ENCODE results near the gene FRMD4B. TPM values are rescaled to one million over a fixed set of nuclear protein-coding genes. Genes with fewer than 3 reads are reported as not detected.

The FRMD4B gene
- total and polyA plus RNA-seq, 2 donors (not counting 3 experiments of a cell fraction or from before 2014, with no cell fraction given): 66.4 to 89.7 TPM

- no peak for FAIRE-seq
- Histone ChIP-seq H3K4me1 (ENCODE audit: control insufficient read depth, extremely low read depth, insufficient read depth, low read length) (no peaks in the 10 kb centered on the region), H3K4me3 (replicated peaks in 1 of 3; ENCODE audit: insufficient read depth in 1 of 3, low read depth in 1 of 3, low read length in 3 of 3) (no peak overlapping the region), H2AFZ (ENCODE audit: low read depth, low read length) (no peak overlapping the region), H4K20me1 (replicated peaks; ENCODE audit: control insufficient read depth, extremely low read depth, insufficient read depth, low read length) (no peaks in the 10 kb centered on the region), H3K4me2 (ENCODE audit: insufficient read depth, low read length) (no peak overlapping the region), H3K36me3 (ENCODE audit: control insufficient read depth in 2 of 2, extremely low read depth in 1 of 2, insufficient read depth in 2 of 2, low read length in 2 of 2) (no peaks in the 10 kb centered on the region), H3K9ac (replicated peaks; ENCODE audit: extremely low read depth, insufficient read depth, low read length) (no peak overlapping the region), H3K79me2 (ENCODE audit: control insufficient read depth, insufficient read depth, low read length) (no peaks in the 10 kb centered on the region), H3K27me3 (ENCODE audit: control insufficient read depth in 2 of 2, insufficient read depth in 2 of 2, low read length in 2 of 2) (no peaks in the 10 kb centered on the region), H3K27ac (ENCODE audit: insufficient read depth, low read depth, low read length) (no peak overlapping the region), H3K9me3 (replicated peaks; ENCODE audit: control insufficient read depth, insufficient read depth, low read length) (no peaks in the 10 kb centered on the region), H3K9me1 (replicated peaks; ENCODE audit: control insufficient read depth, extremely low read depth, insufficient read depth, low read length) (no peaks in the 10 kb centered on the region)
- intact Hi-C loops (cut with micrococcal nuclease) (no loop called here), dilution Hi-C loops (cut with MboI; ENCODE audit: extremely low pct_ligation_motif_present, low sequenced_read_pairs) (no loop called here)
- no peak for DNase-seq (ENCODE audit: low read depth, low spot score)
- no TSS peak for BruUV-seq (replicated peaks)
- ChIA-PET POLR2A (no interaction called here), CTCF (no interaction called here)
- TF ChIP-seq GATA2 (IDR thresholded peaks at IDR 0.05; ENCODE audit: insufficient read depth, insufficient read length, low read depth, low read length): no peak
- TF ChIP-seq JUN (IDR thresholded peaks at IDR 0.05; ENCODE audit: borderline replicate concordance, insufficient read depth, insufficient read length, low read depth): no peak
- TF ChIP-seq POLR2A (IDR thresholded peaks at IDR 0.05; ENCODE audit: low read depth, low read length): no peak
- no peak for TF ChIP-seq POLR2AphosphoS5 (IDR thresholded peaks at IDR 0.05; ENCODE audit: insufficient read depth, low read depth, low read length)
- TF ChIP-seq CTCF (IDR thresholded peaks at IDR 0.05; ENCODE audit: extremely low read depth in 1 of 2, insufficient read depth in 1 of 2, low read depth in 1 of 2, low read length in 2 of 2): no peak
Measured at GRCh38 chr3:69142090-69142489, 243.8 kb downstream of the FRMD4B start.

- no peak overlapping the region for H3K4me2 ChIP-seq (ENCODE audit: insufficient read depth, low read length)
- FAIRE-seq: no peak
Measured at GRCh38 chr3:69141313-69141712, 244.6 kb downstream of the FRMD4B start.

More at GRCh38 chr3:69141313-69141712, 244.6 kb downstream of the FRMD4B start:
- Histone ChIP-seq H3K4me1 (ENCODE audit: control insufficient read depth, extremely low read depth, insufficient read depth, low read length) (no peaks in the 10 kb centered on the region), H3K79me2 (ENCODE audit: control insufficient read depth, insufficient read depth, low read length) (no peaks in the 10 kb centered on the region), H3K9me1 (replicated peaks; ENCODE audit: control insufficient read depth, extremely low read depth, insufficient read depth, low read length) (no peaks in the 10 kb centered on the region), H3K27ac (ENCODE audit: insufficient read depth, low read depth, low read length) (no peak overlapping the region), H3K9ac (replicated peaks; ENCODE audit: extremely low read depth, insufficient read depth, low read length) (no peak overlapping the region), H3K27me3 (ENCODE audit: control insufficient read depth in 2 of 2, insufficient read depth in 2 of 2, low read length in 2 of 2) (no peaks in the 10 kb centered on the region), H4K20me1 (replicated peaks; ENCODE audit: control insufficient read depth, extremely low read depth, insufficient read depth, low read length) (no peaks in the 10 kb centered on the region), H3K36me3 (ENCODE audit: control insufficient read depth in 2 of 2, extremely low read depth in 1 of 2, insufficient read depth in 2 of 2, low read length in 2 of 2) (no peaks in the 10 kb centered on the region), H2AFZ (ENCODE audit: low read depth, low read length) (no peak overlapping the region), H3K9me3 (replicated peaks; ENCODE audit: control insufficient read depth, insufficient read depth, low read length) (no peaks in the 10 kb centered on the region), H3K4me3 (replicated peaks in 1 of 3; ENCODE audit: insufficient read depth in 1 of 3, low read depth in 1 of 3, low read length in 3 of 3) (no peak overlapping the region)
- ChIA-PET POLR2A (no interaction called here), CTCF (no interaction called here)
- dilution Hi-C loops (cut with MboI; ENCODE audit: extremely low pct_ligation_motif_present, low sequenced_read_pairs): no loop called here
- TF ChIP-seq EZH2 (IDR thresholded peaks at IDR 0.05; ENCODE audit: borderline replicate concordance, low read depth, low read length, severe bottlenecking) (no peak), CTCF (IDR thresholded peaks at IDR 0.05; ENCODE audit: extremely low read depth in 1 of 2, insufficient read depth in 1 of 2, low read depth in 1 of 2, low read length in 2 of 2) (no peak), FOS (IDR thresholded peaks at IDR 0.05; ENCODE audit: borderline replicate concordance, insufficient read depth, low read length) (no peak), JUN (IDR thresholded peaks at IDR 0.05; ENCODE audit: borderline replicate concordance, insufficient read depth, insufficient read length, low read depth) (no peak), POLR2AphosphoS5 (IDR thresholded peaks at IDR 0.05; ENCODE audit: insufficient read depth, low read depth, low read length) (no peak), GATA2 (IDR thresholded peaks at IDR 0.05; ENCODE audit: insufficient read depth, insufficient read length, low read depth, low read length) (no peak), MYC (IDR thresholded peaks at IDR 0.05; ENCODE audit: low read depth, low read length) (no peak), POLR2A (IDR thresholded peaks at IDR 0.05; ENCODE audit: low read depth, low read length) (no peak), MAX (IDR thresholded peaks at IDR 0.05; ENCODE audit: insufficient read depth, insufficient read length) (no peak)
- intact Hi-C loops (cut with micrococcal nuclease): no loop called here
- DNase-seq (ENCODE audit: low read depth, low spot score): no peak
- BruUV-seq (replicated peaks): no TSS peak

Measured in endothelial cell of umbilical vein (primary cell).